Caco-2 (cell line): ENCODE results near the gene TMEM31. TPM values are rescaled to one million over a fixed set of nuclear protein-coding genes. Genes with fewer than 3 reads are reported as not detected.

Experiments used
- BruUV-seq: library from RNA; stranded (reverse); fragments of 400-500 nt; replicated peaks from 2 replicates; lab custom pipeline; 2021; lab: Mats Ljungman, UMichigan
- CTCF ChIA-PET: fragments of 300-600 bp; sonication (Branson Sonifier 250); formaldehyde crosslinking; loops from one replicate; lab custom pipeline; 2022; ENCODE audit warnings: antibody characterized with exemption; lab: Charles Lee
- POLR2A ChIA-PET: fragments of 300-600 bp; sonication (Branson Sonifier 250); formaldehyde crosslinking; loops from one replicate; lab custom pipeline; 2022; ENCODE audit warnings: antibody characterized with exemption; lab: Charles Lee
- DNase-seq, 2 experiments: peaks; one replicate each; pipeline versions ENCODE4 v3.0.0 to v3.0.0-alpha.2; 2020 to 2022
- H3K27me3 ChIP-seq: replicated peaks from 2 replicates; pipeline ENCODE4 v1.6.0; 2011; ENCODE audit warnings: low read length; ENCODE audit not compliant: control insufficient read depth, insufficient read depth
- H3K36me3 ChIP-seq: 2 replicates; pipeline ENCODE4 v1.5.1; 2011; ENCODE audit warnings: low read length; ENCODE audit not compliant: control insufficient read depth, insufficient read depth
- H3K4me1 ChIP-seq: fragments of 250-450 bp; sonication (Bioruptor Pico); 2 replicates; pipeline ENCODE4 v1.5.1; 2020; ENCODE audit warnings: mild to moderate bottlenecking
- H3K4me3 ChIP-seq: 2 replicates; pipeline ENCODE4 v1.5.1; 2011; ENCODE audit warnings: low read depth, mild to moderate bottlenecking, control low read depth, low read length
- H3K9me3 ChIP-seq: fragments of 250-450 bp; sonication (Bioruptor Pico); 2 replicates; pipeline ENCODE4 v1.5.1; 2020; ENCODE audit warnings: mild to moderate bottlenecking, moderate library complexity
- H3K27ac Mint-ChIP-seq: one replicate; pipeline ENCODE4 v1.8.0; 2022; ENCODE audit warnings: mixed read lengths; ENCODE audit not compliant: unreplicated experiment
- H3K27me3 Mint-ChIP-seq: one replicate; pipeline ENCODE4 v1.8.0; 2022; ENCODE audit warnings: mixed read lengths; ENCODE audit not compliant: insufficient read depth, unreplicated experiment
- H3K36me3 Mint-ChIP-seq: one replicate; pipeline ENCODE4 v1.8.0; 2022; ENCODE audit warnings: mild to moderate bottlenecking, mixed read lengths; ENCODE audit not compliant: insufficient read depth, unreplicated experiment
- H3K4me1 Mint-ChIP-seq: one replicate; pipeline ENCODE4 v1.8.0; 2022; ENCODE audit warnings: low read depth, mixed read lengths; ENCODE audit not compliant: unreplicated experiment
- H3K4me3 Mint-ChIP-seq: one replicate; pipeline ENCODE4 v1.8.0; 2022; ENCODE audit warnings: mild to moderate bottlenecking, moderate library complexity, mixed read lengths; ENCODE audit not compliant: unreplicated experiment
- H3K9me3 Mint-ChIP-seq: one replicate; pipeline ENCODE4 v1.8.0; 2022; ENCODE audit warnings: mixed read lengths; ENCODE audit not compliant: unreplicated experiment
- CTCF ChIP-seq, 2 experiments: fragments of 200-600 bp in 1 of 2; IDR thresholded peaks; 1 replicate in 1 of 2; 2 replicates in 1 of 2; pipeline versions ENCODE4 v1.5.1 to v1.8.0; 2011 to 2022; ENCODE audit warnings: antibody characterized with exemption in 1 of 2, control low read depth in 1 of 2, inconsistent platforms in 1 of 2, low read depth in 1 of 2, low read length in 1 of 2, mild to moderate bottlenecking in 1 of 2, moderate library complexity in 1 of 2; ENCODE audit not compliant: insufficient read depth in 1 of 2, severe bottlenecking in 1 of 2, unreplicated experiment in 1 of 2
- intact Hi-C: fragments of 100-400 bp; cut with micrococcal nuclease; formaldehyde crosslinking; loops from one replicate; pipeline ENCODE4 v1.10.0; 2022; ENCODE audit not compliant: unreplicated experiment
- total RNA-seq: library from RNA; stranded (reverse); gene quantifications from 2 replicates; pipeline ENCODE4 v1.2.3, GENCODE V29; 2022

The TMEM31 gene
- total RNA-seq, 1 experiment from 2014 or later, result not detected

DNA sequence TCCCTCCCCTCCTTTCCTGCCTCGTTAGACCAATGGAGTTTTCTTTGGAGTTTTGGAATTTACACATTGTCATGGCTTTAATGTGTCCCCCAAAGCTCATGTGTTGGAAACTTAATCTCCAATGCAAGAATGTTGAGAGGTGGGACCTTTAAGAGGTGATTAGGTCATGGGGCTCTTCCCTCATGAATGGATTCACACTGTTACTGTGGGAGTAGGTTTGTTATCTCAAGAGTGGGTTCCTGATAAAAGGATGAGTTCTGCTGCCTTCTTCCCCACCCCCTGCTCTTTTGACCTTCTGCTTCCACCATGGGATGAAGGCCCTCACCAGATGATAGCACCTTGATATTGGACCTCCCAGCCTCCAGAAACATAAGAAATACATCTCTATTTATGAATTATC is 41.0 kb upstream of the TMEM31 start:
- POLR2A ChIA-PET, result no interaction called here
- Mint-ChIP-seq H3K27ac (no peak overlapping the region), H3K4me1 (no peaks in the 10 kb centered on the region), H3K36me3 (no peaks in the 10 kb centered on the region), H3K4me3 (no peak overlapping the region), H3K27me3 (no peaks in the 10 kb centered on the region), H3K9me3 (no peaks in the 10 kb centered on the region)
- H3K9me3 ChIP-seq, result no peaks in the 10 kb centered on the region
- no peak overlapping the region for H3K4me3 ChIP-seq
- BruUV-seq, result no TSS peak
- H3K36me3 ChIP-seq, result no peaks in the 10 kb centered on the region
- TF ChIP-seq CTCF (IDR thresholded peaks at IDR 0.05; ENCODE audit: insufficient read depth in 1 of 2, low read depth in 1 of 2, low read length in 1 of 2, severe bottlenecking in 1 of 2, unreplicated experiment in 1 of 2), result no peak
- no peak for DNase-seq
- intact Hi-C loops, result no loop called here
- H3K4me1 ChIP-seq, result no peaks in the 10 kb centered on the region
- no peaks in the 10 kb centered on the region for H3K27me3 ChIP-seq
- CTCF ChIA-PET, result no interaction called here

GRCh38 chrX:103674531-103675454 is 35.9 kb upstream of the TMEM31 start:
- TF ChIP-seq CTCF (IDR thresholded peaks at IDR 0.05; ENCODE audit: insufficient read depth in 1 of 2, low read depth in 1 of 2, low read length in 1 of 2, severe bottlenecking in 1 of 2, unreplicated experiment in 1 of 2), result no peak
- Histone ChIP-seq H3K4me1 (no peaks in the 10 kb centered on the region), H3K9me3 (no peaks in the 10 kb centered on the region), H3K27me3 (no peaks in the 10 kb centered on the region), H3K4me3 (no peak overlapping the region), H3K36me3 (no peaks in the 10 kb centered on the region)
- Mint-ChIP-seq H3K9me3 (no peaks in the 10 kb centered on the region), H3K36me3 (peaks cover 49% of the 10 kb centered on the region), H3K27ac (no peak overlapping the region), H3K4me3 (no peak overlapping the region), H3K27me3 (no peaks in the 10 kb centered on the region), H3K4me1 (peaks cover 10% of the 10 kb centered on the region)
- CTCF ChIA-PET, result no interaction called here
- no peak for DNase-seq
- intact Hi-C loops, result loop anchor here (1.0 kb wide), 1 partner anchor 141 kb away; no protein-coding TSS in a partner anchor
- no TSS peak for BruUV-seq
- POLR2A ChIA-PET, result no interaction called here

DNA sequence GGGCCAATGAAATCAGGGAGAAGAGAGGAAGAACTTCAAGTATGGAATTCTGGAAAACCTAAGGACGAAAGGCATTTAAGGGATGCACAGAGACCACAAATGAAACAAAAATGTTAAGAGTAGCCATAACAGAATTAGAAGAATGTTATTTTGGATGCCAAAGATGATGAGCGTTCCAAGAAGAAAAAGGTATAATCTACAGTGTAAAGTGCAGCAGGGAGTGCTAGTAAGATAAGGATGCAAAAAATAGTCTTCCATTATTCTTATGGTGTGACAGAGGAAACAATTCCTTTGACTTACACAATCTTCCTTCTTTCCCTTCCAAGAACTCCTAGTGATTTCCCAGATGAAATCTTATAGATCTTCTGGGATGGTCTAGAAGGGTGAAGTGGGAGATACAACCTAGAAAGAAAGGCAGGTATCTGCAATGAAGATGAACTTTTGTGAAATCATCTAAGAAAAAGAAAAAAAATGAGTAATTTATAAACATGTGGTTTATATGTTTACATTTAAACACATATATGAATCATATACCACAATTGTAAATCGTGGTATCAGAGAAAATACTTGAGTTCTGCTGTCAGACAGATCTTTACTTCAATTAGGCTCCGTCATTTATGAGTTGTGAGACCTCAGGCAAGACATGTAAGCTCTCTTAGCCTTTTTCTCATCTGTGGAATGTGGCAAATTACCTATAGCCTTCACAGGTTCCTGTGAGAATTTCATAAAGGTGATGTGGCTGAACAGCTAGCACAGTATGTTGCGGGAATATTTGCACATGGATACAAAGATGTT is 32.3 kb upstream of the TMEM31 start:
- no peak overlapping the region for H3K27ac Mint-ChIP-seq
- BruUV-seq, result no TSS peak
- intact Hi-C loops, result no loop called here
- H3K9me3 Mint-ChIP-seq, result no peaks in the 10 kb centered on the region
- Histone ChIP-seq H3K4me3 (no peak overlapping the region), H3K36me3 (peaks cover 1% of the 10 kb centered on the region; the same call in 1 of the 2 replicates), H3K27me3 (no peaks in the 10 kb centered on the region), H3K4me1 (no peaks in the 10 kb centered on the region), H3K9me3 (no peaks in the 10 kb centered on the region)
- peaks cover 10% of the 10 kb centered on the region for H3K4me1 Mint-ChIP-seq
- DNase-seq, result no peak
- no peak for TF ChIP-seq CTCF (IDR thresholded peaks at IDR 0.05; ENCODE audit: insufficient read depth in 1 of 2, low read depth in 1 of 2, low read length in 1 of 2, severe bottlenecking in 1 of 2, unreplicated experiment in 1 of 2)
- H3K27me3 Mint-ChIP-seq, result no peaks in the 10 kb centered on the region
- ChIA-PET CTCF (no interaction called here), POLR2A (interaction anchor here (0.6 kb wide), 1 partner anchor 9 kb away, joined by 9 read pairs; no protein-coding TSS in a partner anchor)
- H3K36me3 Mint-ChIP-seq, result peaks cover 81% of the 10 kb centered on the region
- no peak overlapping the region for H3K4me3 Mint-ChIP-seq
